ENCODE data around the gene ATP13A2. TPM values are rescaled to one million over a fixed set of nuclear protein-coding genes. Genes with fewer than 3 reads are reported as not detected.

The ATP13A2 gene
- total RNA-seq, 2 experiments from 2014 or later: 25.0 to 28.8 TPM

GRCh38 chr1:16983649-16984048 lies 28.1 kb downstream of the ATP13A2 start:
- CTCF ChIA-PET (ENCODE audit: unreplicated experiment): no interaction called here
- 0 out of 2 replicates have a peak, but pooled peaks cover 5% of the 10 kb centered on the region for H3K36me3 ChIP-seq (ENCODE audit: insufficient read depth, low read length)
- DNase-seq (ENCODE audit: low spot score): no peak
- no peaks in the 10 kb centered on the region for H3K9me3 ChIP-seq (ENCODE audit: low read length)
- intact Hi-C loops (cut with micrococcal nuclease; ENCODE audit: unreplicated experiment): no loop called here
- no peaks in the 10 kb centered on the region for H3K79me2 ChIP-seq (ENCODE audit: insufficient read depth, low read depth, low read length)
- BruUV-seq (replicated peaks): no TSS peak
- H3K4me3 ChIP-seq (ENCODE audit: low read depth, low read length, poor library complexity, severe bottlenecking): no peak overlapping the region
- POLR2A ChIA-PET: no interaction called here
- H2AFZ ChIP-seq (ENCODE audit: low read length): no peak overlapping the region
- TF ChIP-seq EZH2phosphoT487 (IDR thresholded peaks at IDR 0.05; ENCODE audit: borderline replicate concordance, low read depth, low read length): no peak
- TF ChIP-seq, protein P1, sequence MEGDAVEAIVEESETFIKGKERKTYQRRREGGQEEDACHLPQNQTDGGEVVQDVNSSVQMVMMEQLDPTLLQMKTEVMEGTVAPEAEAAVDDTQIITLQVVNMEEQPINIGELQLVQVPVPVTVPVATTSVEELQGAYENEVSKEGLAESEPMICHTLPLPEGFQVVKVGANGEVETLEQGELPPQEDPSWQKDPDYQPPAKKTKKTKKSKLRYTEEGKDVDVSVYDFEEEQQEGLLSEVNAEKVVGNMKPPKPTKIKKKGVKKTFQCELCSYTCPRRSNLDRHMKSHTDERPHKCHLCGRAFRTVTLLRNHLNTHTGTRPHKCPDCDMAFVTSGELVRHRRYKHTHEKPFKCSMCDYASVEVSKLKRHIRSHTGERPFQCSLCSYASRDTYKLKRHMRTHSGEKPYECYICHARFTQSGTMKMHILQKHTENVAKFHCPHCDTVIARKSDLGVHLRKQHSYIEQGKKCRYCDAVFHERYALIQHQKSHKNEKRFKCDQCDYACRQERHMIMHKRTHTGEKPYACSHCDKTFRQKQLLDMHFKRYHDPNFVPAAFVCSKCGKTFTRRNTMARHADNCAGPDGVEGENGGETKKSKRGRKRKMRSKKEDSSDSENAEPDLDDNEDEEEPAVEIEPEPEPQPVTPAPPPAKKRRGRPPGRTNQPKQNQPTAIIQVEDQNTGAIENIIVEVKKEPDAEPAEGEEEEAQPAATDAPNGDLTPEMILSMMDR (conservative IDR thresholded peaks at IDR 0.05; ENCODE audit: low read length): no peak
- H3K9me2 ChIP-seq (ENCODE audit: insufficient read depth, low read length): no peaks in the 10 kb centered on the region
- no peak overlapping the region for H3K27ac ChIP-seq (ENCODE audit: low read depth, low read length, poor library complexity, severe bottlenecking)
- no peaks in the 10 kb centered on the region for H4K20me1 ChIP-seq (ENCODE audit: insufficient read depth, low read length)
- H3K4me2 ChIP-seq (ENCODE audit: low read length): no peak overlapping the region
- no peaks in the 10 kb centered on the region for H3K4me1 ChIP-seq (ENCODE audit: insufficient read depth, low read length, poor library complexity, severe bottlenecking)

DNA sequence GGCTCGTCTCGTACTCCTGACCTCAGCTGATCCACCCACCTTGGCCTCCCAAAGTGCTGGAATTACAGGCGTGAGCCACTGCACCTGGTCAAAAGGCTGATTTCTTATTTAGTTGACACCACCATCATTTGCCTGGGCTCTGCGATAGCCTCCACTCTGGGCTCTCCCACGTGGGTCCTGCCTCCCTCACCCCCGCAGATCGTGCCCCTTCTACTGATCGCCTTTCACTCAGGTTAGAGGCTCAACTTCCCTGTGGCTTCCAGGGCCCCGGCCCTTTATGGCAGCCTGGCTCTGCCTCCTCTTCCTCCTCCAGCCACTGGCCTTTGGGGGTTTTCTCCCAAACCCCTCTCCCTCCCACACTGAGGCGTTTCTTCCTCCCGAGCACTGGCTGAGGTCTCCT lies 28.8 kb downstream of the ATP13A2 start:
- no peaks in the 10 kb centered on the region for H3K79me2 ChIP-seq (ENCODE audit: insufficient read depth, low read depth, low read length)
- TF ChIP-seq, protein P1 (conservative IDR thresholded peaks at IDR 0.05; ENCODE audit: low read length): no peak
- no peaks in the 10 kb centered on the region for H3K4me1 ChIP-seq (ENCODE audit: insufficient read depth, low read length, poor library complexity, severe bottlenecking)
- no peaks in the 10 kb centered on the region for H4K20me1 ChIP-seq (ENCODE audit: insufficient read depth, low read length)
- DNase-seq (ENCODE audit: low spot score): no peak
- no peak overlapping the region for H3K27ac ChIP-seq (ENCODE audit: low read depth, low read length, poor library complexity, severe bottlenecking)
- ChIA-PET POLR2A (no interaction called here), CTCF (ENCODE audit: unreplicated experiment) (no interaction called here)
- no peaks in the 10 kb centered on the region for H3K9me3 ChIP-seq (ENCODE audit: low read length)
- intact Hi-C loops (cut with micrococcal nuclease; ENCODE audit: unreplicated experiment): no loop called here
- H2AFZ ChIP-seq (ENCODE audit: low read length): no peak overlapping the region
- no peak overlapping the region for H3K4me2 ChIP-seq (ENCODE audit: low read length)
- no TSS peak for BruUV-seq (replicated peaks)
- no peak overlapping the region for H3K4me3 ChIP-seq (ENCODE audit: low read depth, low read length, poor library complexity, severe bottlenecking)
- H3K36me3 ChIP-seq (ENCODE audit: insufficient read depth, low read length): 0 out of 2 replicates have a peak, but pooled peaks cover 5% of the 10 kb centered on the region
- H3K9me2 ChIP-seq (ENCODE audit: insufficient read depth, low read length): no peaks in the 10 kb centered on the region

- H3K27ac ChIP-seq (ENCODE audit: low read depth, low read length, poor library complexity, severe bottlenecking): no peak overlapping the region
- DNase-seq (ENCODE audit: low spot score): no peak
- H2AFZ ChIP-seq (ENCODE audit: low read length): no peak overlapping the region
- H3K4me2 ChIP-seq (ENCODE audit: low read length): no peak overlapping the region
- H3K9me3 ChIP-seq (ENCODE audit: low read length): no peaks in the 10 kb centered on the region
- H4K20me1 ChIP-seq (ENCODE audit: insufficient read depth, low read length): no peaks in the 10 kb centered on the region
- intact Hi-C loops (cut with micrococcal nuclease; ENCODE audit: unreplicated experiment): no loop called here
- no peak for TF ChIP-seq EZH2phosphoT487 (IDR thresholded peaks at IDR 0.05; ENCODE audit: borderline replicate concordance, low read depth, low read length)
- TF ChIP-seq, protein P1 (conservative IDR thresholded peaks at IDR 0.05; ENCODE audit: low read length): no peak
- BruUV-seq (replicated peaks): no TSS peak
- H3K79me2 ChIP-seq (ENCODE audit: insufficient read depth, low read depth, low read length): no peaks in the 10 kb centered on the region
- ChIA-PET POLR2A (interaction anchor here (0.6 kb wide), 1 partner anchor 22 kb away, joined by 4 read pairs; no protein-coding TSS in a partner anchor), CTCF (ENCODE audit: unreplicated experiment) (no interaction called here)
- no peaks in the 10 kb centered on the region for H3K36me3 ChIP-seq (ENCODE audit: insufficient read depth, low read length)
- no peaks in the 10 kb centered on the region for H3K4me1 ChIP-seq (ENCODE audit: insufficient read depth, low read length, poor library complexity, severe bottlenecking)
- H3K9me2 ChIP-seq (ENCODE audit: insufficient read depth, low read length): no peaks in the 10 kb centered on the region
- H3K4me3 ChIP-seq (ENCODE audit: low read depth, low read length, poor library complexity, severe bottlenecking): no peak overlapping the region
Measured at GRCh38 chr1:16981269-16981849, 30.4 kb downstream of the ATP13A2 start.
